ENCODE data around the gene SLC35C1. TPM values are rescaled to one million over a fixed set of nuclear protein-coding genes. Genes with fewer than 3 reads are reported as not detected.
"Not testable (repeated sequence)": the region's sequence is repeated elsewhere in the genome, so short reads cannot be mapped to it uniquely, and the experiment has no call there.

Gene SLC35C1
- polyA plus RNA-seq, 4 donors, result 7.4 to 9.5 (median 8.5) TPM

DNA sequence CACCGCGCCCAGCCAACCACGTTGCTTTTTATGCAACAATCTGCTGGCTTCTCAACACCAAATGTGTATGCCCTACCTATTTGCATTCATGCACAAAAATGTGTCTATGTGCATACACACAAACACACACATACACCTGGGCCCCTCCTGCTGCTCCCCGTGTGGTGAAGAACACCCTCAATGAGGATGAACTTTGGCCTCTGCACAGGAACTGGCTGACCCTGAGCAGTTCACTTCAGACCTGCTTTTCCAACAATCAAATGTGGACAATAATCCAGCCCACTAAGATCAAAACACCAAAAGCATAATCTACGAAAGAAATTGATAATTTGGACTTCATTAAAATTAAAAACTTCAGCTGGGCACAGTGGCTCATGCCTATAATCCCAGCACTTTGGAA is 25.3 kb upstream of the SLC35C1 start:
- no peak for DNase-seq (ENCODE audit: low read depth in 4 of 4, low spot score in 3 of 4)

GRCh38 chr11:45786272-45786671 is 18.7 kb upstream of the SLC35C1 start:
- DNase-seq (ENCODE audit: low read depth in 4 of 4, low spot score in 3 of 4), result no peak

GRCh38 chr11:45788887-45789286 is 16.1 kb upstream of the SLC35C1 start:
- no peak for DNase-seq (ENCODE audit: low read depth in 4 of 4, low spot score in 3 of 4)

- DNase-seq (ENCODE audit: low read depth in 4 of 4, low spot score in 3 of 4), result no peak
Observed at GRCh38 chr11:45791524-45791923, 13.4 kb upstream of the SLC35C1 start.

DNA sequence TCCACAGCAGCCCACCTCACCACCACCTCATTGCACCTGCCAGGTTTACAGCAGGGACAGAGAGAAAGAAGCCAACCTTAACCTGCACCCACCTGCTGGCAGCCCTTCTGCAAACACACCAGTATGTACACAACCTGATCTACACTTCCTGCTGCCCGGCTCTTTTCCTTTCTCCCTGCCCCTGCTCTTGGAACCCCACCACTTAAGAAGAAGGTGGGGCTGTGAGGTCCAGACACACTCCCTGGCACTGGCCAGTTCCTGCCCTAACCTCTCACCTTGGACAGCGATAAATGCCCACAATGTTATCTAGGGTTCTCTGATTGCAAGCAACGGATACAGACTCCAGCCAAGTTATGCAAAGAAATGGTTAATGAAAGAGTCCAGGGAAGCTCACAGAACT is 10.8 kb upstream of the SLC35C1 start:
- no peak for DNase-seq (ENCODE audit: low read depth in 4 of 4, low spot score in 3 of 4)

- DNase-seq (ENCODE audit: low read depth in 4 of 4, low spot score in 3 of 4), result no peak
Observed at GRCh38 chr11:45795379-45795778, 9.6 kb upstream of the SLC35C1 start.

DNA sequence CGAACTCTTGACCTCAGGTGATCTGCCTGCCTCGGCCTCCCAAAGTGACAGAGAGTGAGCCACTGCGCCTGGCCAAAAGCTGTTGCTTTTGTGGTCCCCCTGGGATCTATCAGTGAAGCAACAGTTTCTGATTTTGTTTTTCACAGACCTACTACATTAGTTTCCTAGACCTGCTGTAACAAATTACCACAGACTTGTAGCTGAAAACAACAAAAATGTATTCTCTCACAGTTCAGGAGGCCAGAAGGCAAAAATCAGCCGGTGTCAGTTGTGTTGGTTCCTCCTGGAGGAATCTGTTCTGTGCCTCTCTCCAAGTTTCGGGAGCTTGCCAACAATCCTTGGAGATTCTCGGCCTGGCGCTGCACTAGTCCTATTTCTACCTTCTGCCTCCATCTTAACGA is 8.5 kb upstream of the SLC35C1 start:
- no peak for DNase-seq (ENCODE audit: low read depth in 4 of 4, low spot score in 3 of 4)

GRCh38 chr11:45798793-45799441 is 6.0 kb upstream of the SLC35C1 start:
- DNase-seq (ENCODE audit: low read depth in 4 of 4, low spot score in 3 of 4), result no peak

DNA sequence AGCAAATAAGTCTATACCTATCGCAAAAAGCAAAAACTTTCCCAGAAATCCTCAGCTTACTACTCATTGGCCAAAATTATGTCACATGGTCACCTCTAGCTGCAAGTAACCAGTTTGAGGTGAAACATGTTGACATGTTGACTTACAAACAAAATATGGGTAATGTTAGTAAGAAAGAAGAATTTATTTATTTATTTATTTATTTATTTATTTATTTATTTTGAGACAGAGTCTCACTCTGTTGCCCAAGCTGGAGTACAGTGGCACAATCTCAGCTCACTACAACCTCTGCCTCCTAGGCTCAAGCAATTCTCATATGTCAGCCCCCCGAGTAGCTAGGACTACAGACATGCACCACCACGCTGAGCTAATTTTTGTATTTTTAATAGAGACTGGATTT is 5.4 kb upstream of the SLC35C1 start:
- DNase-seq (ENCODE audit: low read depth in 4 of 4, low spot score in 3 of 4), result no peak

DNA sequence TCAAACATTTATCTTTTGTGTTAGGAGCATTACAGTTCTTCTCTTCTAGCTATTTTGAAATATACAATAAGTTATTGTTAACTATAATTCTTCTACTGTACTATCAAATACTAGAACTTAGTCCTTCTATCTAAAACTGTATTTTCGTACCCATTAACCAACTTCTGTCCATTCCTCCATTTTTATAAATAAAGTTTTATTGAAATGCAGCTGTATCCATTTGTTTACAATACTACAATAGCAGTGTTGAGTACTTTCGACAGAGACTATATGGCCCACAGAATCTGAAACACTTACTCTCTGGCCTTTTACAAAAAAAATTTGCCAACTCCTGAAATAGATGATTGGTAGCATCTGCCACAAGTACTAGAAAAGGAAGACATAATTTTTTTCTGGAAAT is 4.7 kb upstream of the SLC35C1 start:
- DNase-seq (ENCODE audit: low read depth in 4 of 4, low spot score in 3 of 4), result no peak

DNA sequence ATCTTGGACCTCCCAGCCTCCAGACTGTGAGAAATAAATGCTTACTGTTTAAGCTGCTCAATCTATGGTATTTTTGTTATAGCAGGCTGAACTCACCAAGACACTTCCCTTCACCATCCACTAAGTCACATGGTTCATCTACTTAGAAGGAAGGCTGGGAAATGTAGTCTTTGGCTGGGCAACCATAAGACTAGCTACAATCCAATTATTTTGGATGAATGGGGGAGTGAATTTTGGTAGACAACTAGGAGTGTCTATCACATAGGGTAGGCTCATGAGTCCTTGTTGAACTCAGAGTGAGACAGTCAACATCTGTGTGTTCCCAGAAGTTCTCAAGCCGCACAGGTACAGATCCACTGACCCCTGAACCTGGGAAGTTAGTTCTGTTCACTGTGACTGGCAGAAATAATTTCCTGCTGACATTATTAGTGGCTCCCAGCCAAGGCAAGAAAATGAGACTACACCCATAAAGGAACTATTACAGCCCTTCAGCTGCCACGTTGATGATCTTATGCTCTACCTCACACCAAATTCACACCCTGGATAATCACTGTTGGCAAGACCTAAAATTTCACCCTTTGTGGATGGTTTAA is 3.1 kb upstream of the SLC35C1 start:
- no peak for DNase-seq (ENCODE audit: low read depth in 4 of 4, low spot score in 3 of 4)

DNA sequence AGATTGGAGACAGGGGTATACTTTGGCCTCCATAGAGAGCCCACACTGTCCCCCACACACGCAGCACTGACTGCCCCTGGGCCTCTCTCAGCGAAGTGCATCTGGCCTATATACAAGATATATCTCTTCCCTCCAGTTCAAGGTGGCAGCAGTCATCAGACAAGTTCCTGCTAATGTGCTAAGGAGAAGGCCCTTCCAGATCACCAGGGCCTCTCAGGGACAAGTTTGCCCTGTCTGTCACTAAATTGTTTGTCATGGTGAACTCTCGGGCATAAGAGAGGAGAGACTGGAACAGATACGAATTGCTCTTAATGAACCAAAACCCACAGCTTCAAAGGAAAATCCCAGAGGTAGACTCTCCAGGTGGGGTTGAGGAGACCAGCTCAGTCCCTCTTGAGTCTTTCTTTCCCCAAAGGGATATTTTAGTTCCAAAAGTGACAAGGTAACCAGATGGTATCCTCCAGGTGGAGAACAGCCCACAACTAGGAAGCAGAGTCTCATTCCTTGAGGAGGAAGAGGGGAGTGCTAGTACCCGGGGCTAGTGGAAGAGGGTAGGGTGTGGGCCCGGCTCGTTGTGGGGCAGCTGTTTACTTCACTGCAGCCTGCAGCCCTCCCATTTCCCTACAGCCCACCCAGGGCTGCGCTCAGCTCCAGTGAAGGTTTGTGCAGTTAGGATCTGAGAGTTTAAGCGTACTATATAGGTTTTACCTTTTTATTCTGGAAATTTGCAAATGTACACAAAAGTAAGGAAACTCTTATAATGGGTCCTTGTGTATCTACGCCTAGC is 2.2 kb upstream of the SLC35C1 start:
- no peak for DNase-seq (ENCODE audit: low read depth in 4 of 4, low spot score in 3 of 4)

DNA sequence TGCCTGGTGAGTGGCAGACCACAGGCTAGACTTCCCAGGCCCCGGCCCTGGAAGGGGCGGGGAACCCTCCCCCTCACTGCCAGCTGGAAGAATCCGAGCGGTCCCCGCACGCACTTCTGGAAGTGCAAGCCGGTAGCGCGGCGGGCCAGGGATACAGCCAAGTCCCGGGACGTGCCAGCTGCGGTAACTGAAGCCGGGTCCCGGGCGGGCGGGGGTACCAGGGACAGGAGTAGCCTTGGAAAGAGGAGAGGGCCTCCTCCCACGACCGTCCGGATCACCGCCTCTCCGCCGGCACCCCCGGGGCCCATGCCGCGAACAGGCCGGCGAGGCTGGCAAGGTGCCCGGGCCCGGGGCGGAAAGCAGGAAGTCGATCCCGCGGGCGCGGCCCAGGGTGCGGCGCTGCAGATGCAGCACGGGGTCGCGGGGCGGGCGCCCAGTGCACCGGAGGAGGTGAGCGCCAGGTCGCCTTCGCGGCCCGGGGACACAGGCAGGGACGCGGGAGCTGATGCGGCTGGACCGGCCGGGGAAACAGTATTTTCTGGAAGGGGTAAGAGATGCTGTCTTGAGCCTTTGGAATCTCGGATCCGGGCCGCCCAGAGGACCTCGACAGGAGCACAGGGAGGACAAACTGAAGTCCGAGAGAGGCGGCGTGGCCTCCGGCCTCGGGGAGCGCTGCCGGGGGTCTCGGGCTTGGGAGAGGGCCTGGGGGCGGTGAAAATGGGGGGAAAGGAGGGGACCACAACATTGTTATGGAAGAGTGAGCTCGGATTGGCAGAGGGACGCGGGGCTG is 783 bp upstream of the SLC35C1 start:
- DNase-seq (ENCODE audit: low read depth in 4 of 4, low spot score in 3 of 4), result peak in 1 of 4 donors; percentile 49

- DNase-seq (ENCODE audit: low read depth in 4 of 4, low spot score in 3 of 4), result no peak
Observed at GRCh38 chr11:45805305-45806071, 539 bp downstream of the SLC35C1 start.

- no peak for DNase-seq (ENCODE audit: low read depth in 4 of 4, low spot score in 3 of 4)
Observed at GRCh38 chr11:45806072-45806933, 1.4 kb downstream of the SLC35C1 start.

DNA sequence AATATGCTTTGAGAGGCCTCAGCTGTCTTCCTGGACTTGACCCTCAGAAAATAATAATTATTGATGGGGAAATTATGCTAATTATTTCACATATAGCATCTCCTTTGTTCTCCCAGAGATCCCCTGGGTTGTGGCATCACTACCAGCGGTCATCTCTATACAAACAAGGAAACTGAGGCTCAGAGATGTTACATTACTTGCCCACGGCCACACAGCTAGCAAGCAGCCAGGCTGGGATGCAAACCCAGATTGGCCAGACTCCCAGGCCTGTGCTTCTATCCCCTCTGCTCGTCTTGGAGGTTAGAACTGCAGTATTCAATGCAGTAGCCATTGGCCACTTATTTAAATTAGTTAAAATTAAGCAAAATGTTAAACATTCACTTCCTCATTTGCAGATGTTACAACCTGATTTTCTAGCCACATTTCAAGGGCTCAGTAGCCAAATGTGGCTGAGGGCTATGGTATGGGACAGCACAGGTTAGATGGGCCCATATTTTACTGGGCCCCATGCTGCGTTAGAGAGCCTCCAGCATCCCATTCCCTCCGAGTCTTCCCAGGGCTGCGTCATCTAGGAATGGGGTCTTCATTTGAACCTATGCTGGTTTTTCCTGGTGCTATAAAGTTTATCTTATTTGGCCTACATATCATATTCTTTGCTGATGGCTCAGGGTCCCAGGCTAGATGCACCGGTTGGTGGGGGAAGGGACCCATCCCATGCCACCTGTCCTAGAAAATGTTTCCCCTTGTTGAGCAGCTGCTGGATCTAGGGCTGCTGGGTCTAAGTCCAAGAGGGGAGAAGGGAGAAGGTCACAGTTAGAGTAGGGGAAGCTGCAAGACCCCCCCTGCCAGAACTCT is 2.2 kb downstream of the SLC35C1 start:
- DNase-seq (ENCODE audit: low read depth in 4 of 4, low spot score in 3 of 4), result no peak

DNA sequence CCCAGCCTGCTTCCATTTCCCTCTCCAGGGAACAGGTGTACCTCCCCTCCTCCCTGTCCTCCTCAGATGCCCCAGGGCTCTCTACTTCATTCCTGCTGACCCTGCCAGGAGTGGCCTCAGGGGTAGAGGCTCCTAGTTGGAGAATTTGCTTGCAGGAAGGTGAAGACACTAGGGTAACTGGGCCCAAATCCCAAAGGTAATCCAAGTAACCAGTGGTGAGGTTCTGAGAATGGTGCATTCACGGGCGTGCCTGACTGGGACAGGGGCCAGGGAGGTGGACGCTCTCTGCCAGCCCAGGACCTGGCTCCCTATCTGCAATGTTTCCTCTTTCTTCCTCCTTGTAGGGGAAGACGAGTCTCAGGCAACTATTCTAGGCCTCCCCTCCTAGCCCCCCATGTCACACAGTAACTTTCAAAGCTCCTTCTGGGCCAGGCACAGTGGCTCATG is 2.9 kb downstream of the SLC35C1 start:
- DNase-seq (ENCODE audit: low read depth in 4 of 4, low spot score in 3 of 4), result no peak

GRCh38 chr11:45808427-45808826 is 3.5 kb downstream of the SLC35C1 start:
- not testable (repeated sequence) for DNase-seq (ENCODE audit: low read depth in 4 of 4, low spot score in 3 of 4)

All from right renal pelvis (tissue), 4 donors.